RWPE2 (cell line): ENCODE results near the gene VANGL1.
A peak's percentile ranks its signal among the peaks of the same experiment; 100 is the strongest.

Source experiments
- ATAC-seq: fragments of 200-7000 bp; cut with Tn5 transposase; 3 replicates; pipeline ENCODE4 v1.9.1; 2021; ENCODE audit warnings: low read depth
- DNase-seq: peaks from one replicate; pipeline ENCODE4 v3.0.0-alpha.2; 2020; ENCODE audit warnings: low spot score
- H3K27ac ChIP-seq: fragments of 450-650 bp; 2 replicates; pipeline ENCODE4 v1.5.1; 2017; ENCODE audit warnings: mild to moderate bottlenecking; ENCODE audit not compliant: poor library complexity, severe bottlenecking
- H3K27me3 ChIP-seq: fragments of 250-450 bp; sonication (Bioruptor Pico); 2 replicates; pipeline ENCODE4 v1.5.1; 2021; ENCODE audit warnings: mild to moderate bottlenecking, moderate library complexity; ENCODE audit not compliant: insufficient read depth, poor library complexity, severe bottlenecking
- H3K36me3 ChIP-seq: fragments of 250-450 bp; sonication (Bioruptor Pico); 2 replicates; pipeline ENCODE4 v1.5.1; 2020; ENCODE audit warnings: low read depth, mild to moderate bottlenecking, moderate library complexity
- H3K4me1 ChIP-seq: fragments of 250-450 bp; sonication (Bioruptor Pico); 2 replicates; pipeline ENCODE4 v1.5.1; 2021; ENCODE audit warnings: mild to moderate bottlenecking, moderate library complexity; ENCODE audit not compliant: insufficient read depth, poor library complexity, severe bottlenecking
- H3K4me3 ChIP-seq: fragments of 250-450 bp; sonication (Bioruptor Pico); 2 replicates; pipeline ENCODE4 v1.5.1; 2021; ENCODE audit warnings: mild to moderate bottlenecking, moderate library complexity; ENCODE audit not compliant: severe bottlenecking
- H3K9me3 ChIP-seq: fragments of 250-450 bp; sonication (Bioruptor Pico); 2 replicates; pipeline ENCODE4 v1.5.1; 2021; ENCODE audit warnings: mild to moderate bottlenecking, moderate library complexity; ENCODE audit not compliant: severe bottlenecking
- CTCF ChIP-seq: fragments of 450-650 bp; IDR thresholded peaks from one replicate; pipeline ENCODE4 v1.5.1; 2017; ENCODE audit warnings: mild to moderate bottlenecking, moderate library complexity; ENCODE audit not compliant: poor library complexity, severe bottlenecking

The VANGL1 gene

GRCh38 chr1:115706587-115707425 is 65.0 kb downstream of the VANGL1 start:
- DNase-seq = no peak
- H3K9me3 ChIP-seq = no peaks in the 10 kb centered on the region
- ATAC-seq = no peak

GRCh38 chr1:115710859-115711624 is 69.3 kb downstream of the VANGL1 start:
- no peak for DNase-seq
- no peaks in the 10 kb centered on the region for H3K36me3 ChIP-seq
- no peak for ATAC-seq

More at GRCh38 chr1:115706587-115707425, 65.0 kb downstream of the VANGL1 start:
- no peaks in the 10 kb centered on the region for H3K36me3 ChIP-seq
- peaks cover 9% of the 10 kb centered on the region for H3K4me1 ChIP-seq
- no peak overlapping the region for H3K4me3 ChIP-seq
- H3K27ac ChIP-seq = no peak overlapping the region
- peak; percentile 84 for TF ChIP-seq CTCF
- no peaks in the 10 kb centered on the region for H3K27me3 ChIP-seq

GRCh38 chr1:115712911-115713609 is 71.3 kb downstream of the VANGL1 start:
- Histone ChIP-seq H3K36me3 (no peaks in the 10 kb centered on the region), H3K27me3 (no peaks in the 10 kb centered on the region), H3K9me3 (no peaks in the 10 kb centered on the region), H3K4me3 (no peak overlapping the region), H3K4me1 (peaks cover 15% of the 10 kb centered on the region), H3K27ac (peak overlapping the region; percentile 57)
- DNase-seq = no peak
- ATAC-seq = no peak
- TF ChIP-seq CTCF = no peak

More at GRCh38 chr1:115710859-115711624, 69.3 kb downstream of the VANGL1 start:
- Histone ChIP-seq H3K9me3 (no peaks in the 10 kb centered on the region), H3K27me3 (no peaks in the 10 kb centered on the region), H3K4me3 (no peak overlapping the region), H3K27ac (no peak overlapping the region), H3K4me1 (peaks cover 15% of the 10 kb centered on the region)
- no peak for TF ChIP-seq CTCF

- Histone ChIP-seq H3K4me3 (no peak overlapping the region), H3K36me3 (no peaks in the 10 kb centered on the region), H3K4me1 (peaks cover 15% of the 10 kb centered on the region), H3K27ac (peak overlapping the region; percentile 57), H3K27me3 (no peaks in the 10 kb centered on the region), H3K9me3 (no peaks in the 10 kb centered on the region)
- no peak for TF ChIP-seq CTCF
- no peak for DNase-seq
- ATAC-seq = no peak
Observed at GRCh38 chr1:115713906-115714305, 72.1 kb downstream of the VANGL1 start.
